ENCODE measurements around the gene ASB1.

DNA sequence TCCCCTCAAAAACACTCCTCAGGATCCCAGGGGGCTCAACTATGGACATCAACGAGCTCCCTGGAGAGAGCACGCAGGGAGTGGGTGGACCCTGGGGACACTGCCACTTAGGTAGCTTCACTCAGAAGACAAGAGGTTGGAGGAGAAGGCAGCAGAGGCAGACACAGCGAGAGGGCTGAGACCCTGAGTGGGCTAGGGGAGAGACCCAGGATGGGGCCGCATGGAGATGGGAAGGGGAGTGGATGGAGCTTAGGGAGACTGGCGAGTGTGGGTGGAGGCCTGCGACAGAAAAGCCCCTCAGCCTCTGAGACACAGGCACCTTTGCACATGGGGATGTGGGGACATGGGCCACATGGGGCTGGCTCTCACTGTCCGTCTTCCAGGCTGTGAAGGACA, 70.9 kb downstream of the ASB1 start:
- TF ChIP-seq, protein P1, sequence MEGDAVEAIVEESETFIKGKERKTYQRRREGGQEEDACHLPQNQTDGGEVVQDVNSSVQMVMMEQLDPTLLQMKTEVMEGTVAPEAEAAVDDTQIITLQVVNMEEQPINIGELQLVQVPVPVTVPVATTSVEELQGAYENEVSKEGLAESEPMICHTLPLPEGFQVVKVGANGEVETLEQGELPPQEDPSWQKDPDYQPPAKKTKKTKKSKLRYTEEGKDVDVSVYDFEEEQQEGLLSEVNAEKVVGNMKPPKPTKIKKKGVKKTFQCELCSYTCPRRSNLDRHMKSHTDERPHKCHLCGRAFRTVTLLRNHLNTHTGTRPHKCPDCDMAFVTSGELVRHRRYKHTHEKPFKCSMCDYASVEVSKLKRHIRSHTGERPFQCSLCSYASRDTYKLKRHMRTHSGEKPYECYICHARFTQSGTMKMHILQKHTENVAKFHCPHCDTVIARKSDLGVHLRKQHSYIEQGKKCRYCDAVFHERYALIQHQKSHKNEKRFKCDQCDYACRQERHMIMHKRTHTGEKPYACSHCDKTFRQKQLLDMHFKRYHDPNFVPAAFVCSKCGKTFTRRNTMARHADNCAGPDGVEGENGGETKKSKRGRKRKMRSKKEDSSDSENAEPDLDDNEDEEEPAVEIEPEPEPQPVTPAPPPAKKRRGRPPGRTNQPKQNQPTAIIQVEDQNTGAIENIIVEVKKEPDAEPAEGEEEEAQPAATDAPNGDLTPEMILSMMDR (IDR thresholded peaks at IDR 0.05): no peak
- TF ChIP-seq POLR2AphosphoS5 (IDR thresholded peaks at IDR 0.05) (no peak), POLR2A (IDR thresholded peaks at IDR 0.05) (no peak), EP300 (IDR thresholded peaks at IDR 0.05) (no peak)

Measured in suprapubic skin (tissue), 4 donors.